GM18858 (cell line): ENCODE measurements around the gene CPNE5.
"Not testable (repeated sequence)": the region's sequence is repeated elsewhere in the genome, so short reads cannot be mapped to it uniquely, and the experiment has no call there.

ENCODE experiments used
- ATAC-seq: cut with Tn5 transposase; IDR thresholded peaks from one replicate; pipeline ENCODE4 v1.9.1; 2021; ENCODE audit not compliant: unreplicated experiment

CPNE5 gene

DNA sequence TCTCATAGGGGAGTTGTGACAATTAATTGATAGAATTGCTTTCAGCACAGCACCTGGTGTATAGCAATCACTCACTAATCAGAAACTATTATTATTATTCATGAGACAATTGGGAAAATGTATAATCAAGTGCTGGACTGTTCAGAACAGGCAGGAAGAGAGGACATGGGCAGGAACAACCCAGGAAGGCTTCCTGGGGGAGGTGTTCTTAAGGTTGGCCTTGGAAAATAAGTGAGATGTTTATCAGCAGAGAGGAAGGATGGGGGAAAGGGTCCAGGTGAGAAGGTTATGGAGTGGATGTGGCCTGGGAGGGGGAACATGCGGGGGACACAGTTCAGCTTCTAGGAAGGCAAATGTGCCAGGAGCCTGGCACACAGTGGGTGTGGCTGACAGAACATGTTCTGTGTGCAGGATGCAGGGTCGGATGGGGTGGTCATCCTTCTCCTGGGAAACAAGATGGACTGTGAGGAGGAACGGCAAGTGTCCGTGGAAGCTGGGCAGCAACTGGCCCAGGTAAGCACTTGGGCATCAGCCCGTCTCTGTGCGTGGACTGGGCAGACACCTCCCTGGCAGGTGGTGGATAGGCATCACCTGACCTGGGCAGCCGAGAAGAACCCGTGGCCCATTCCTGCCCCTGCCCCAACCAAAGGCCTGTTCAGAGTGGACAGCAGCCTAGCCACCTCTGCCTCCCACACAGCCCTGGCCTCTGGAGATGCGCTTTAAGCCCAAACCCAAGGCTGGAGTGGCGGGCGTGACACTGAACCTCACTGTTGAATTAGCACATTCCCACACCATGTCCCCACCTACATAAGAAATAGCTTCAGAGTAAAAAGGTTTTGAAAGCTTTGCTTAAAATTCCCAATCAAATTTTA is 110.7 kb downstream of the CPNE5 start:
- no peak for ATAC-seq

DNA sequence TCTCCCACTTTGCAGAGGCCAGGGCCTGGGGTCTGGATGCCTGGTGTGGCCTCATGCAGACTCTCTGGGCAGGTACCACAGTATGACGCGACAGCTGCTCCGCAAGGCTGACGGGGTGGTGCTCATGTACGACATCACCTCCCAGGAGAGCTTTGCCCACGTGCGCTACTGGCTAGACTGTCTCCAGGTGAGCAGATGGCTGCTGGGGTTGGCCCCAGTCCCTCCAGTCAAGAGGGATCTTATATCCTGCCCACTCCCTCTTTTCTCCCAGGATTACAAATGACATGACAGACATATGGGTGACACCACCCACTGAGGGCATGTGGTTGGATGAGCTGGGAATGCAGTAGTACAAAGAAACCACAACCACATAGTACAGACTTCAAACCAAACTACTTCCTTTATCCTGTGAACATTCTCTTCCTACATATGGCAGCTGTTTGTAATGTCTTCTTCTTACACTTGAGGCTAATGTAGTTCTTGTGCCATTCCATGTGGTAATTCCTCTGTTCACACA is 111.7 kb downstream of the CPNE5 start:
- ATAC-seq, result no peak

GRCh38 chr6:36725581-36725980 is 113.7 kb downstream of the CPNE5 start:
- no peak for ATAC-seq

DNA sequence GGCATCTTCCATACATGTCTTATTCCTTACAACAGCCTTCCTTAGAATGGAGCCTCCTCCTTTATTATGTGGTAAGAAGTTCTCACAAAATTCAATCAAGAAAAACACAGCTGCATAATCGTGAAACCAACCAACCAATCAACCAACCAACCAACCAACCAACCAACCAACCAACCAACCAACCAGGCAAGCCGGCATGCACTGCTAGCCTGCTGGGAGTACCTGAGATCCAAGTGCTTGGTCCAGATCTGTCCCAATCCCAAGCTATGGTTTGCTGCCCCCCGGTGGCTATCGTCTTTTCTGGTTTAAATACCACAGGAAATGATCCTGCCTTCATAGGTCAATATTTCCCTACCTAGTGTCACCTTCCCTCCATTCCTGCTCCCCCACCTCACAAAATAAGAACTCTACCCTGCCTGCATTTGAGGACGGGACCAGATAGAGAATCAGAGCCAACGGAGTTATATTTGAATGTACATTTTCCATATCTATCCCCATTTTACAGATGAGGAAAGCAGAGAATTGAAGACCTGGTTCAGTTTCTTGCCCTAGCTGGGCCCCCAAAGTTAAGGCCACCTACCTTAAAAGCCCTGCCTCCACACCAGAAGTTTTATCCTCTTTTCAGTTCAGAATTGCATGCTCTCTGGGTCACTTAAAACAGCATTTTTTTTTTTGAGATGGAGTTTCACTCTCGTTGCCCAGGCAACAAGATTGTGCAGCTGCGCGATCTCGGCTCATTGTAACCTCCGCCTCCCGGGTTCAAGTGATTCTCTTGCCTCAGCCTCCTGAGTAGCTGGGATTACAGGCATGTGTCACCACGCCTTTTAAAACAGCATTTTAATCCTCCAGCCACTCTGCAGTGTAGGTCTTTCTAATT is 114.5 kb downstream of the CPNE5 start:
- ATAC-seq, result no peak

DNA sequence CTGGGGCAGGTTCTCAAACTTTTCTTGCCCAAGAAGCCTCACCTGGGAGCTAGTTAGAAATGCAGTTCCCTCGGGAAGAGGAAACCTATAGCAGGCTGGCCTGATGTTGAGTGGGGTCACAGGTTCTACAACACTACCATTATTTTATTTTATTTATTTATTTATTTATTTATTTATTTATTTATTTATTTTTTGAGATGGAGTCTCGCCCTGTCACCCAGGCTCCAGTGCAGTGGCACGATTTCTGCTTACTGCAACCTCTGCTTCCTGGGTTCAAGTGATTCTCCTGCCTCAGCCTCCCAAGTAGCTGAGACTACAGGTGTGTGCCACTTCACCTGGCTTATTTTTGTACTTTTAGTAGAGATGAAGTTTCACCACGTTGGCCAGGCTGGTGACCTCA is 115.3 kb downstream of the CPNE5 start:
- ATAC-seq, result not testable (repeated sequence)

- no peak for ATAC-seq
Measured at GRCh38 chr6:36722879-36723278, 116.4 kb downstream of the CPNE5 start.

DNA sequence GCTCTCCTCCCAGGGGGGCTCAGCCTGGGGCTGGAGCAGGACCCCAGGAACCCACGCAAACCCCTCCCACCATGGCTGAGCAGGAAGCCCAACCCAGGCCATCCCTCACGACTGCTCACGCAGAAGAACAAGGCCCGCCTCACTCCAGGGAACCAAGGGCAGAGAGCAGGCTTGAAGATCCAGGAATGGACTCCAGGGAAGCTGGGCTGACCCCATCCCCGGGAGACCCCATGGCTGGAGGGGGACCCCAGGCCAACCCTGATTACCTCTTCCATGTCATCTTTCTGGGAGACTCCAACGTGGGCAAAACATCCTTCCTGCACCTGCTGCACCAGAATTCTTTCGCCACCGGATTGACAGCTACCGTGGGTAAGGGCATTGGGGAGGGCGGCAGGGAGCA is 116.9 kb downstream of the CPNE5 start:
- no peak for ATAC-seq

- no peak for ATAC-seq
Measured at GRCh38 chr6:36721369-36722140, 117.7 kb downstream of the CPNE5 start.

- ATAC-seq, result no peak
Measured at GRCh38 chr6:36720251-36721141, 118.7 kb downstream of the CPNE5 start.

GRCh38 chr6:36719126-36719525 is 120.1 kb downstream of the CPNE5 start:
- ATAC-seq, result no peak

DNA sequence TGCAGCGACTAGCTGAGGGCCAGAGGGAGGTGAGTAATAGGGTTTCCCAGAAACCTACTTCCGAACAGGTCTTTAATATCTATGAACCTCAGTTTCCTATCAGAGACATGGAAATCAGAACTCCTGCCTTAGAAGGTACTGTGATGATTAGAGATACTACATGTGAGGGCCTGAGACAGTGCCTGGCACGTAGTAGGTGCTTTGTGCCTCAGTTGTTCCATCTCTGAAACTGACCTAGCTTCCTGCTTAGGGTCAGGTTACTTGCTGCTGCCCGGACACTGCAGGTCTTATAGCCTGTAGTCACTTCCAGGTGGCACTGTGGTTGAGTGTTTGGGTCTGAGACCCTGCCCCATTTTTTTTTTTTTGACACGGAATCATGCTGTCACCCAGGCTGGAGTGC is 120.7 kb downstream of the CPNE5 start:
- no peak for ATAC-seq

GRCh38 chr6:36717871-36718540 is 121.2 kb downstream of the CPNE5 start:
- no peak for ATAC-seq

DNA sequence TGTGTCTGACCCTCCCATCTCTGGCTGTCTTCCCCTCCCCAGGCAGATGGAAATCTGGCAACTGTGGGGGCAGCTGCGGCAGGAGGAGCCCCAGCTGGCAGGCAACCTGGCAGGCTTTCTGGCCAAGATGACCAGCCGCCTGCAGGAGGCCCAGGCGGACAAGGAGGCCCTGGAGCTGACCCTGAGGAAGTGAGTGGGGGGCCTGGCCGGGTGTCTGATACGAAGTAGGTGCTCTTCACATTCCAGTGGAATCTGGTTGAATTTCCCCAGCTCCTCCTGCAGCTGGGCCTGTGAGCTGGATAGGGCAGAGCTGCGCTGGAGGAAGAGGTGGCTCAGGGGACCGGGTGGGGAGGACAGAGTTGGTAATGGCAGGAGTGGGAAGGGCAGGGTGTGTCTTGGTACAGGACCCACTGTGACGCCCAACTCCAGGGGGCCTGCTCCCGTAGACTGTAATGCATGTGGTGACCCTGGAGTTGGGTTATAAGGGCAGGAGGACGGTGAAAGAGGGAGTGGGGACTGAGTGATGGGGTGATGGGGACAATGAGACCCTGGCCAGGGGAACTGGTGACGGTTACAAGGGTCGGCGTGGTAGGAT is 121.9 kb downstream of the CPNE5 start:
- no peak for ATAC-seq

- no peak for ATAC-seq
Measured at GRCh38 chr6:36716476-36717093, 122.7 kb downstream of the CPNE5 start.

GRCh38 chr6:36715469-36715868 is 123.8 kb downstream of the CPNE5 start:
- ATAC-seq, result no peak

GRCh38 chr6:36714511-36714910 is 124.7 kb downstream of the CPNE5 start:
- no peak for ATAC-seq

DNA sequence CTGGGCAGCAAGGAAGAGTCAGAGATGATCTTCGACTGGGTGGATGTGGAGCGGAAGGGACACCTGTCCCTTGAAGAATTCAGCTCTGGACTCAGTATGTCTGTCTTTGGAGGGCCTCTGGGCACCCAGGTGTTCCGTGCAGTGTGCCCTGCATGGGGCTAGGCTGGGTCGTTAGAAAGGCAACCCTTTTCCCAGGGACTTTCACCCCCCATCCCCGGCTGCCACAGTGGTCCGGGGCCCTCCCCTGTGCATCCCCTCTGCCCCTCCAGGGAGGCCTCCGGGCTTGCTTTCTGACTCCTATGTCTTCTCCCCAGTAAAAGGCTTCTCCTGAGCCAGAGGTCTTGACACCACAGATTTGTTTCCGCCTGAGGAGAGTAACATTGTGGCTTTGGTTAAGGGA is 125.4 kb downstream of the CPNE5 start:
- ATAC-seq, result no peak

GRCh38 chr6:36712816-36713215 is 126.4 kb downstream of the CPNE5 start:
- no peak for ATAC-seq

GRCh38 chr6:36706339-36706738 is 132.9 kb downstream of the CPNE5 start:
- no peak for ATAC-seq
